Natural killer cell (primary cell): ENCODE data around the gene FN3KRP. TPM values are rescaled to one million over a fixed set of nuclear protein-coding genes. Genes with fewer than 3 reads are reported as not detected.
A peak's percentile ranks its signal among the peaks of the same experiment; 100 is the strongest.
"Not testable (repeated sequence)": the region's sequence is repeated elsewhere in the genome, so short reads cannot be mapped to it uniquely, and the experiment has no call there.

Experiments
- ATAC-seq, 3 donors: fragments of 150-1000 bp in 2 of 3; fragments of 200-7000 bp in 1 of 3; cut with Tn5 transposase; 1 replicate in 1 of 3; 2 replicates in 2 of 3; pipeline ENCODE4 v1.10.0; 2021; ENCODE audit warnings: mild to moderate bottlenecking in 2 of 3, moderate library complexity in 2 of 3
- DNase-seq, 2 donors: peaks; one replicate each; pipeline versions ENCODE4 v3.0.0 to v3.0.0-alpha.2; 2013 to 2021; ENCODE audit warnings: mixed read lengths in 1 of 2
- H3K27ac ChIP-seq: one replicate; pipeline ENCODE4 v1.5.1; 2013; ENCODE audit warnings: mild to moderate bottlenecking, low read length
- H3K27me3 ChIP-seq: one replicate; pipeline ENCODE4 v1.6.1; 2013; ENCODE audit warnings: low read length; ENCODE audit not compliant: control insufficient read depth, insufficient read depth
- H3K36me3 ChIP-seq: one replicate; pipeline ENCODE4 v1.6.1; 2013; ENCODE audit warnings: low read length; ENCODE audit not compliant: control insufficient read depth, insufficient read depth
- H3K4me1 ChIP-seq: one replicate; pipeline ENCODE4 v1.6.1; 2013; ENCODE audit warnings: low read length; ENCODE audit not compliant: control insufficient read depth, insufficient read depth
- H3K4me3 ChIP-seq: one replicate; pipeline ENCODE4 v1.5.1; 2013; ENCODE audit warnings: low read length
- H3K9me3 ChIP-seq: one replicate; pipeline ENCODE4 v1.6.1; 2013; ENCODE audit warnings: low read length; ENCODE audit not compliant: control insufficient read depth, insufficient read depth
- H3K27ac Mint-ChIP-seq, 2 donors: one replicate each; pipeline ENCODE4 v1.8.0; 2022; ENCODE audit warnings: mild to moderate bottlenecking in 2 of 2, mixed read lengths in 2 of 2, moderate library complexity in 1 of 2
- H3K27me3 Mint-ChIP-seq, 2 donors: one replicate each; pipeline ENCODE4 v1.8.0; 2022; ENCODE audit warnings: low read depth in 2 of 2, mixed read lengths in 2 of 2
- H3K36me3 Mint-ChIP-seq: one replicate; pipeline ENCODE4 v1.8.0; 2022; ENCODE audit warnings: mixed read lengths
- H3K4me1 Mint-ChIP-seq, 2 donors: one replicate each; pipeline ENCODE4 v1.8.0; 2022; ENCODE audit warnings: mixed read lengths in 2 of 2
- H3K4me3 Mint-ChIP-seq: one replicate; pipeline ENCODE4 v1.8.0; 2022; ENCODE audit warnings: mild to moderate bottlenecking, moderate library complexity, mixed read lengths
- H3K9me3 Mint-ChIP-seq, 2 donors: one replicate each; pipeline ENCODE4 v1.8.0; 2022; ENCODE audit warnings: mixed read lengths in 2 of 2
- WGBS: methylation state at CpG from one replicate; pipeline ENCODE4 v1.1.7; 2013; ENCODE audit warnings: missing lambda C conversion rate; ENCODE audit not compliant: insufficient coverage; 5-methylcytosine and 5-hydroxymethylcytosine counted together
- intact Hi-C: fragments of 100-400 bp; cut with micrococcal nuclease; formaldehyde crosslinking; loops from one replicate; pipeline ENCODE4 v1.14.2; 2022
- total RNA-seq, 4 donors: library from RNA; stranded (reverse); fragments of 120-200 nt in 1 of 4; gene quantifications; one replicate each; pipeline versions ENCODE4 v1.2.3 to v1.2.4, GENCODE V29; 2013 to 2022
- TF ChIP-seq, protein P1 (sequence below): fragments of 200-600 bp; IDR thresholded peaks from one replicate; pipeline ENCODE4 v1.8.0; 2022; ENCODE audit warnings: antibody characterized with exemption

The FN3KRP gene
- total RNA-seq, 3 donors from 2014 or later (not counting 1 experiment from before 2014, with no cell fraction given): 29.4 to 42.3 (median 32.0) TPM

DNA sequence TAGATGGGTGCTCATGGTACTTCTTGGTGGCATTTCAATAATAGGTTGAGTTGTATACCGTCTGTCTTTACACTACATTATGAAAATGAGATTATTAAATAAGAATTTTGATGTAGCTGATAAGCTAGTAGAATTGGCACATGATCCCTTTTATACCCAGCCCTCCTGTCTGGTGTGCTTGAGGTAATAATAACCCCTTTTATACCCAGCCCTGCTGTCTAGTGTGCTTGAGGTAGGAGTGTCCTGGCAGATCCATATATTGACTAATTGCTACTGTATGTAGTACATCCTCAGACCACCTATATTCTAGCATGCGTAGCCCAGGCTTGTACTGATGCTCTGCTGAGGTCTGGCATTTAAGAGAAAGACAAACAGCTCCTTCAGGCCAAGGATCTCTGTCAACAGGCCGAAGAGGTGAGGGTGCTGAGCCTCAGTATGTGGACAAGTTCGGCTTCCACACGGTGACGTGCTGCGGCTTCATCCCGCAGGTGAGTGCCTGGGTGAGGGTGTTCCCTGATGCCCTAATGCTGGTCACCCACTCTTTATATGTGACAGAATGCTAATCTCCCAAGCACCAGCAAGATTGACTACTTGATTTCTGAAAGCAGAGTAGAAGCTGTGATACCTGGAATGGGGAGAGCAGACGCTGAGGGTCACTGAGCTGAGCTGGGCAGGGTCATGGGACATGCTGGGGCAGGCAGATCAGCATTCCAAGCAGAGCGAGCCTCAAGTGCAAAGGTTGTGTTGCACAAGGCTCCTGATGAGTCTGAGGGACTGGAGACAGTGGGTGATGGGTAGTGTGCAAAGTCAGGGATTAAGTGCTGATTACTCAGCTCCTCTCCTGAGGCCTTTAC lies 24.6 kb downstream of the FN3KRP start:
- Mint-ChIP-seq H3K27me3 (no peaks in the 10 kb centered on the region), H3K27ac (no peak overlapping the region), H3K9me3 (no peaks in the 10 kb centered on the region), H3K36me3 (peaks cover 10% of the 10 kb centered on the region), H3K4me3 (no peak overlapping the region), H3K4me1 (no peaks in the 10 kb centered on the region)
- WGBS: 96% methylated on average over 9 of the region's 10 CpGs
- intact Hi-C loops: no loop called here
- no peaks in the 10 kb centered on the region for H3K27me3 ChIP-seq
- TF ChIP-seq, protein P1, sequence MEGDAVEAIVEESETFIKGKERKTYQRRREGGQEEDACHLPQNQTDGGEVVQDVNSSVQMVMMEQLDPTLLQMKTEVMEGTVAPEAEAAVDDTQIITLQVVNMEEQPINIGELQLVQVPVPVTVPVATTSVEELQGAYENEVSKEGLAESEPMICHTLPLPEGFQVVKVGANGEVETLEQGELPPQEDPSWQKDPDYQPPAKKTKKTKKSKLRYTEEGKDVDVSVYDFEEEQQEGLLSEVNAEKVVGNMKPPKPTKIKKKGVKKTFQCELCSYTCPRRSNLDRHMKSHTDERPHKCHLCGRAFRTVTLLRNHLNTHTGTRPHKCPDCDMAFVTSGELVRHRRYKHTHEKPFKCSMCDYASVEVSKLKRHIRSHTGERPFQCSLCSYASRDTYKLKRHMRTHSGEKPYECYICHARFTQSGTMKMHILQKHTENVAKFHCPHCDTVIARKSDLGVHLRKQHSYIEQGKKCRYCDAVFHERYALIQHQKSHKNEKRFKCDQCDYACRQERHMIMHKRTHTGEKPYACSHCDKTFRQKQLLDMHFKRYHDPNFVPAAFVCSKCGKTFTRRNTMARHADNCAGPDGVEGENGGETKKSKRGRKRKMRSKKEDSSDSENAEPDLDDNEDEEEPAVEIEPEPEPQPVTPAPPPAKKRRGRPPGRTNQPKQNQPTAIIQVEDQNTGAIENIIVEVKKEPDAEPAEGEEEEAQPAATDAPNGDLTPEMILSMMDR: no peak
- peaks cover under 1% of the 10 kb centered on the region for H3K4me1 ChIP-seq
- no peak overlapping the region for H3K4me3 ChIP-seq
- no peaks in the 10 kb centered on the region for H3K9me3 ChIP-seq
- ATAC-seq (peak in 1 of 3 donors; percentile 17), DNase-seq (no peak)
- no peak overlapping the region for H3K27ac ChIP-seq
- no peaks in the 10 kb centered on the region for H3K36me3 ChIP-seq

- no peak overlapping the region for H3K4me3 Mint-ChIP-seq
- Histone ChIP-seq H3K27ac (no peak overlapping the region), H3K4me1 (no peaks in the 10 kb centered on the region), H3K4me3 (no peak overlapping the region), H3K36me3 (no peaks in the 10 kb centered on the region), H3K27me3 (no peaks in the 10 kb centered on the region), H3K9me3 (no peaks in the 10 kb centered on the region)
- TF ChIP-seq, protein P1: no peak
- intact Hi-C loops: no loop called here
- peaks cover 10% of the 10 kb centered on the region for H3K36me3 Mint-ChIP-seq
- ATAC-seq: no peak
- no peak overlapping the region for H3K27ac Mint-ChIP-seq
- 90% methylated on average over 16 of the region's 16 CpGs for WGBS
- no peak for DNase-seq
- H3K9me3 Mint-ChIP-seq: no peaks in the 10 kb centered on the region
- H3K27me3 Mint-ChIP-seq: no peaks in the 10 kb centered on the region
- H3K4me1 Mint-ChIP-seq: no peaks in the 10 kb centered on the region
Observed at GRCh38 chr17:82743344-82744219, 27.1 kb downstream of the FN3KRP start.

DNA sequence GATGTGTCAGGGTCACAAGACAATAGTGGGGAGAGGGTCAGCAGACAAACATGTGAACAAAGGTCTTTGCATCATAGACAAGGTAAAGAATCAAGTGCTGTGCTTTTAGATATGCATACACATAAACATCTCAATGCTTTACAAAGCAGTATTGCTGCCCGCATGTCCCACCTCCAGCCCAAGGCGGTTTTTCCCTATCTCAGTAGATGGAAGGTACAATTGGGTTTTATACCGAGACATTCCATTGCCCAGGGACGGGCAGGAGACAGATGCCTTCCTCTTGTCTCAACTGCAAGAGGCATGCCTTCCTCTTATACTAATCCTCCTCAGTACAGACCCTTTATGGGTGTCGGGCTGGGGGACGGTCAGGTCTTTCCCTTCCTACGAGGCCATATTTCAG lies 28.2 kb downstream of the FN3KRP start:
- H3K27ac Mint-ChIP-seq, H3K36me3 ChIP-seq, DNase-seq, ATAC-seq, H3K4me3 Mint-ChIP-seq, H3K4me1 ChIP-seq, H3K27ac ChIP-seq, H3K9me3 Mint-ChIP-seq, H3K27me3 ChIP-seq, H3K27me3 Mint-ChIP-seq, H3K4me1 Mint-ChIP-seq, H3K9me3 ChIP-seq, H3K36me3 Mint-ChIP-seq, H3K4me3 ChIP-seq, intact Hi-C loops: not testable (repeated sequence)
- whole genome bisulfite sequencing: 89% methylated on average over 3 of the region's 7 CpGs

GRCh38 chr17:82745524-82745923 lies 29.0 kb downstream of the FN3KRP start:
- TF ChIP-seq, protein P1: no peak
- no peak for ATAC-seq

More at GRCh38 chr17:82745524-82745923, 29.0 kb downstream of the FN3KRP start:
- peaks cover 4% of the 10 kb centered on the region for H3K4me1 ChIP-seq
- no peaks in the 10 kb centered on the region for H3K36me3 ChIP-seq
- H3K36me3 Mint-ChIP-seq: peaks cover 10% of the 10 kb centered on the region
- no peaks in the 10 kb centered on the region for H3K27me3 ChIP-seq
- H3K27ac ChIP-seq: no peak overlapping the region
- H3K4me1 Mint-ChIP-seq: no peaks in the 10 kb centered on the region
- 91% methylated on average over 8 of the region's 8 CpGs for WGBS
- H3K4me3 ChIP-seq: no peak overlapping the region
- no peak overlapping the region for H3K27ac Mint-ChIP-seq
- DNase-seq: no peak
- no peaks in the 10 kb centered on the region for H3K9me3 Mint-ChIP-seq
- H3K4me3 Mint-ChIP-seq: no peak overlapping the region
- H3K9me3 ChIP-seq: no peaks in the 10 kb centered on the region
- intact Hi-C loops: no loop called here
- no peaks in the 10 kb centered on the region for H3K27me3 Mint-ChIP-seq
